HTERT RPE-1 (cell line): ENCODE results near the gene IBSP.

Source experiments
- in situ Hi-C: fragments of 300-500 bp; cut with MboI; formaldehyde crosslinking; loops from 4 replicates; pipeline ENCODE4 v1.14.3; 2020; ENCODE audit warnings: low sequenced_read_pairs

The IBSP gene

GRCh38 chr4:87799301-87800113 is at the start of gene IBSP:
Gene IBSP, plus strand, starts transcription at chr4:87799554. Its CDS starts 2,808 bp downstream, at chr4:87802362.
- in situ Hi-C loops: no loop called here

GRCh38 chr4:87749883-87750282 is 49.5 kb upstream of the IBSP start:
- in situ Hi-C loops: no loop called here

GRCh38 chr4:87758270-87758669 is 41.1 kb upstream of the IBSP start:
- in situ Hi-C loops: no loop called here

- in situ Hi-C loops: no loop called here
Measured at GRCh38 chr4:87762311-87762710, 37.0 kb upstream of the IBSP start.

GRCh38 chr4:87781569-87781968 is 17.8 kb upstream of the IBSP start:
- in situ Hi-C loops: no loop called here

GRCh38 chr4:87783781-87784180 is 15.6 kb upstream of the IBSP start:
- in situ Hi-C loops: no loop called here

- in situ Hi-C loops: no loop called here
Measured at GRCh38 chr4:87785731-87786509, 13.4 kb upstream of the IBSP start.

GRCh38 chr4:87802858-87803257 is 3.5 kb downstream of the IBSP start:
- in situ Hi-C loops: no loop called here

- in situ Hi-C loops: no loop called here
Measured at GRCh38 chr4:87803421-87803820, 4.1 kb downstream of the IBSP start.

GRCh38 chr4:87804871-87805270 is 5.5 kb downstream of the IBSP start:
- in situ Hi-C loops: no loop called here

GRCh38 chr4:87805971-87806370 is 6.6 kb downstream of the IBSP start:
- in situ Hi-C loops: no loop called here

- in situ Hi-C loops: no loop called here
Measured at GRCh38 chr4:87806520-87806919, 7.2 kb downstream of the IBSP start.

GRCh38 chr4:87807402-87807801 is 8.0 kb downstream of the IBSP start:
- in situ Hi-C loops: no loop called here

- in situ Hi-C loops: no loop called here
Measured at GRCh38 chr4:87811977-87812376, 12.6 kb downstream of the IBSP start.

GRCh38 chr4:87819281-87819919 is 20.0 kb downstream of the IBSP start:
- in situ Hi-C loops: no loop called here

- in situ Hi-C loops: no loop called here
Measured at GRCh38 chr4:87823200-87823599, 23.8 kb downstream of the IBSP start.

GRCh38 chr4:87823724-87824123 is 24.4 kb downstream of the IBSP start:
- in situ Hi-C loops: no loop called here

- in situ Hi-C loops: no loop called here
Measured at GRCh38 chr4:87824352-87824751, 25.0 kb downstream of the IBSP start.

GRCh38 chr4:87832669-87833068 is 33.3 kb downstream of the IBSP start, which contains the start of gene MEPE:
Gene MEPE, plus strand, starts transcription at chr4:87832969. Its CDS starts 1,746 bp downstream, at chr4:87834715.
- in situ Hi-C loops: loop anchor here (25.0 kb wide), 1 partner anchor 145 kb away; no protein-coding TSS in a partner anchor

- in situ Hi-C loops: loop anchor here (25.0 kb wide), 1 partner anchor 147 kb away; no protein-coding TSS in a partner anchor
Measured at GRCh38 chr4:87834401-87834800, 35.0 kb downstream of the IBSP start.

- in situ Hi-C loops: loop anchor here (25.0 kb wide), 1 partner anchor 148 kb away; no protein-coding TSS in a partner anchor
Measured at GRCh38 chr4:87835197-87835596, 35.8 kb downstream of the IBSP start.
